Measurements from ENCODE around the gene BRSK2. TPM values are rescaled to one million over a fixed set of nuclear protein-coding genes. Genes with fewer than 3 reads are reported as not detected.

The BRSK2 gene
- total and polyA plus RNA-seq, 2 of the 4 experiments (the other 2 are of a cell fraction) = 0.18 to 0.62 TPM

DNA sequence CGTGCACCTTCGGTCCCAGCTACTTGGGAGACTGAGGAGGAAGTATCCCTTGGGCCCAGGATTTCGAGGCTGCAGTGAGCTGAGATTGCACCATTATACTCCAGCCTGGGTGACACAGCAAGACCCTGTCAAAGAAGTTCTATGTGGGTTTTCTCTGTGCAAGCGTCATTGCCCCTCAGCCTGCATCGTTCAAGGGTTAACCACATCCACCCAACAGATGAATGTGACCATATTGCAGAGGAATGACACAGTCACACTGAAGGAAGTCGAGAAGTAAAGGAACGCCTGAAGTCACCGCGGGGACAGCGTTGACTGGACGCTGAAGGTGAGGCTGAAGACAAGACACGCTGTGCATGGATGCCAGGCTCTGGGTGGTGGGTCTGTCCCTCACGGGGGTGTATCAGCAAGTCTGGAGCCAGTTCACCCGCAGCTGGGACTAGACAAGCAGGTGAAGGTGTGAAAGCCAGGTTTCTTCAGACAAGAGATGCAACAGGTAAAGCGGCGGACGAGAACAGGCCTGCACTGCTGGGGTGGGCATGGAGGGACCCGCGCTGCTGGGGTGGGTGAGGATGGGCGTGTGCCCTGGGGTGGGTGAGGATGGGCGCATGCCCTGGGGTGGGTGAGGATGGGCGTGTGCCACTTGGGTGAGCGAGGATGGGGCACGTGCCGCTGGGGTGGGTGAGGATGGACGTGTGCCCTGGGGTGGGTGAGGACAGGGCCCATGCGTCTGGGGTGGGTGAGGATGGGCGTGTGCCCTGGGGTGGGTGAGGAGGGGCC lies 43.8 kb upstream of the BRSK2 start:
- H3K27me3 ChIP-seq (ENCODE audit: control insufficient read depth, insufficient read depth, low read length) = peaks cover 33% of the 10 kb centered on the region
- TF ChIP-seq, protein P1, sequence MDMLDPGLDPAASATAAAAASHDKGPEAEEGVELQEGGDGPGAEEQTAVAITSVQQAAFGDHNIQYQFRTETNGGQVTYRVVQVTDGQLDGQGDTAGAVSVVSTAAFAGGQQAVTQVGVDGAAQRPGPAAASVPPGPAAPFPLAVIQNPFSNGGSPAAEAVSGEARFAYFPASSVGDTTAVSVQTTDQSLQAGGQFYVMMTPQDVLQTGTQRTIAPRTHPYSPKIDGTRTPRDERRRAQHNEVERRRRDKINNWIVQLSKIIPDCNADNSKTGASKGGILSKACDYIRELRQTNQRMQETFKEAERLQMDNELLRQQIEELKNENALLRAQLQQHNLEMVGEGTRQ (IDR thresholded peaks at IDR 0.05; ENCODE audit: low read depth, low read length) = no peak
- TF ChIP-seq BHLHE40 (IDR thresholded peaks at IDR 0.05; ENCODE audit: low read depth, low read length) (no peak), NFE2L2 (IDR thresholded peaks at IDR 0.05; ENCODE audit: low read depth, low read length) (no peak), CHD1 (IDR thresholded peaks at IDR 0.05; ENCODE audit: low read depth, low read length) (no peak), SMC3 (IDR thresholded peaks at IDR 0.05; ENCODE audit: low read depth, low read length) (no peak), MAFK (IDR thresholded peaks at IDR 0.05; ENCODE audit: low read depth, low read length) (no peak), RFX5 (IDR thresholded peaks at IDR 0.05; ENCODE audit: low read depth, low read length) (no peak), FOS (IDR thresholded peaks at IDR 0.05; ENCODE audit: low read depth, low read length) (no peak), MAZ (IDR thresholded peaks at IDR 0.05; ENCODE audit: borderline replicate concordance, low read depth, low read length) (no peak), CEBPB (IDR thresholded peaks at IDR 0.05; ENCODE audit: low read depth, low read length) (no peak), RAD21 (IDR thresholded peaks at IDR 0.05; ENCODE audit: low read length) (no peak), RCOR1 (IDR thresholded peaks at IDR 0.05; ENCODE audit: insufficient replicate concordance, low read length) (no peak)
- TF ChIP-seq, protein P2, sequence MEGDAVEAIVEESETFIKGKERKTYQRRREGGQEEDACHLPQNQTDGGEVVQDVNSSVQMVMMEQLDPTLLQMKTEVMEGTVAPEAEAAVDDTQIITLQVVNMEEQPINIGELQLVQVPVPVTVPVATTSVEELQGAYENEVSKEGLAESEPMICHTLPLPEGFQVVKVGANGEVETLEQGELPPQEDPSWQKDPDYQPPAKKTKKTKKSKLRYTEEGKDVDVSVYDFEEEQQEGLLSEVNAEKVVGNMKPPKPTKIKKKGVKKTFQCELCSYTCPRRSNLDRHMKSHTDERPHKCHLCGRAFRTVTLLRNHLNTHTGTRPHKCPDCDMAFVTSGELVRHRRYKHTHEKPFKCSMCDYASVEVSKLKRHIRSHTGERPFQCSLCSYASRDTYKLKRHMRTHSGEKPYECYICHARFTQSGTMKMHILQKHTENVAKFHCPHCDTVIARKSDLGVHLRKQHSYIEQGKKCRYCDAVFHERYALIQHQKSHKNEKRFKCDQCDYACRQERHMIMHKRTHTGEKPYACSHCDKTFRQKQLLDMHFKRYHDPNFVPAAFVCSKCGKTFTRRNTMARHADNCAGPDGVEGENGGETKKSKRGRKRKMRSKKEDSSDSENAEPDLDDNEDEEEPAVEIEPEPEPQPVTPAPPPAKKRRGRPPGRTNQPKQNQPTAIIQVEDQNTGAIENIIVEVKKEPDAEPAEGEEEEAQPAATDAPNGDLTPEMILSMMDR (conservative IDR thresholded peaks at IDR 0.05; ENCODE audit: low read depth, low read length) = no peak
- TF ChIP-seq, protein P3, sequence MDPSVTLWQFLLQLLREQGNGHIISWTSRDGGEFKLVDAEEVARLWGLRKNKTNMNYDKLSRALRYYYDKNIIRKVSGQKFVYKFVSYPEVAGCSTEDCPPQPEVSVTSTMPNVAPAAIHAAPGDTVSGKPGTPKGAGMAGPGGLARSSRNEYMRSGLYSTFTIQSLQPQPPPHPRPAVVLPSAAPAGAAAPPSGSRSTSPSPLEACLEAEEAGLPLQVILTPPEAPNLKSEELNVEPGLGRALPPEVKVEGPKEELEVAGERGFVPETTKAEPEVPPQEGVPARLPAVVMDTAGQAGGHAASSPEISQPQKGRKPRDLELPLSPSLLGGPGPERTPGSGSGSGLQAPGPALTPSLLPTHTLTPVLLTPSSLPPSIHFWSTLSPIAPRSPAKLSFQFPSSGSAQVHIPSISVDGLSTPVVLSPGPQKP (IDR thresholded peaks at IDR 0.05; ENCODE audit: borderline replicate concordance, low read depth, low read length) = no peak
- H2AK9ac ChIP-seq (replicated peaks; ENCODE audit: low read depth, low read length, poor library complexity) = no peak overlapping the region
- dilution Hi-C loops (cut with HindIII; ENCODE audit: low sequenced_read_pairs, unreplicated experiment) = no loop called here
- H2BK20ac ChIP-seq (ENCODE audit: low read depth, low read length) = no peak overlapping the region
- H3K56ac ChIP-seq (ENCODE audit: extremely low read depth, insufficient read depth, low read length) = no peak overlapping the region
- no peak overlapping the region for H2BK120ac ChIP-seq (ENCODE audit: low read depth, low read length)
- no peak overlapping the region for H4K91ac ChIP-seq (ENCODE audit: insufficient read depth, low read depth, low read length)
- in situ Hi-C loops (cut with MboI; ENCODE audit: low sequenced_read_pairs) = no loop called here
- no peaks in the 10 kb centered on the region for H3K36me3 ChIP-seq (ENCODE audit: control insufficient read depth, insufficient read depth, low read length)
- H4K8ac ChIP-seq (ENCODE audit: low read depth in 2 of 2, low read length in 2 of 2) = no peak overlapping the region
- 0 out of 2 replicates have a peak, but pooled peaks cover 2% of the 10 kb centered on the region for H3K4me1 ChIP-seq (ENCODE audit: control insufficient read depth, insufficient read depth, low read length)
- H3K14ac ChIP-seq (replicated peaks; ENCODE audit: low read depth, low read length) = no peak overlapping the region
- ChIA-PET POLR2A (ENCODE audit: unreplicated experiment) (no interaction called here), CTCF (no interaction called here)
- H3K9me1 ChIP-seq (ENCODE audit: insufficient read depth, low read length) = peaks cover 4% of the 10 kb centered on the region; the same call in 1 of the 2 replicates
- H3K27ac ChIP-seq (ENCODE audit: insufficient read depth, low read length) = no peak overlapping the region
- 60% methylated on average over 9 of the region's 28 CpGs; no CpG with 5 or more reads in 1 of the 2 experiments for WGBS, 2 experiments (ENCODE audit: extremely low coverage in 2 of 2, insufficient read length in 1 of 2)
- H3K79me1 ChIP-seq (ENCODE audit: low read depth in 1 of 2, low read length in 2 of 2) = no peaks in the 10 kb centered on the region
- H3K4ac ChIP-seq (ENCODE audit: low read depth, low read length) = no peak overlapping the region
- DNase-seq = no peak
- BruUV-seq (replicated peaks) = no TSS peak
- no peak overlapping the region for H4K5ac ChIP-seq (ENCODE audit: low read depth, low read length)
- no peak for ATAC-seq (ENCODE audit: low read depth)
- H2BK5ac ChIP-seq (ENCODE audit: low read depth, low read length, poor library complexity, severe bottlenecking) = no peak overlapping the region
- H2AK5ac ChIP-seq (ENCODE audit: low read depth, low read length) = no peak overlapping the region
- no peak overlapping the region for H2AFZ ChIP-seq (replicated peaks; ENCODE audit: low read length, poor library complexity)
- no peak overlapping the region for H3K4me2 ChIP-seq (ENCODE audit: low read depth, low read length)
- no peak overlapping the region for H3K4me3 ChIP-seq (ENCODE audit: insufficient read depth, low read depth, low read length)
- no peaks in the 10 kb centered on the region for H4K20me1 ChIP-seq (ENCODE audit: insufficient read depth, low read length)
- H2BK15ac ChIP-seq (ENCODE audit: low read depth, low read length) = no peak overlapping the region
- H3K18ac ChIP-seq (ENCODE audit: low read depth, low read length) = no peak overlapping the region
- intact Hi-C loops (cut with micrococcal nuclease) = no loop called here
- H3K9me3 ChIP-seq (ENCODE audit: control insufficient read depth, insufficient read depth, low read length) = no peaks in the 10 kb centered on the region
- H3K23ac ChIP-seq (ENCODE audit: low read depth, low read length) = no peak overlapping the region
- H3K9ac ChIP-seq (ENCODE audit: low read depth, low read length) = no peak overlapping the region

All from IMR-90 (cell line).